Stomach (tissue), 9 donors: ENCODE measurements around the gene GPR17. TPM values are rescaled to one million over a fixed set of nuclear protein-coding genes. Genes with fewer than 3 reads are reported as not detected.

ENCODE experiments used
- DNase-seq, 2 donors: peaks; one replicate each; pipeline versions ENCODE4 v3.0.0 to v3.0.0-alpha.2; 2013 to 2019
- H3K27ac ChIP-seq, 5 donors: fragments of 200-600 bp in 4 of 5; sonication (generic) in 4 of 5; one replicate each; pipeline ENCODE4 v1.5.1; 2013 to 2019; ENCODE audit warnings: mild to moderate bottlenecking in 1 of 5, moderate library complexity in 1 of 5
- H3K27me3 ChIP-seq, 3 donors: fragments of 200-600 bp; sonication (generic); one replicate each; pipeline ENCODE4 v1.5.1; 2017 to 2019; ENCODE audit warnings: mixed run types in 1 of 3
- H3K36me3 ChIP-seq, 4 donors: fragments of 200-600 bp; sonication (generic); 1 replicate in 3 of 4; 2 replicates in 1 of 4; pipeline ENCODE4 v1.5.1; 2016 to 2019
- H3K4me1 ChIP-seq, 4 donors: fragments of 200-600 bp; sonication (generic); one replicate each; pipeline ENCODE4 v1.5.1; 2016 to 2019
- H3K4me3 ChIP-seq, 4 donors: fragments of 200-600 bp; sonication (generic) in 3 of 4; one replicate each; pipeline ENCODE4 v1.5.1; 2016 to 2019; ENCODE audit warnings: mild to moderate bottlenecking in 1 of 4
- H3K9me3 ChIP-seq, 4 donors: fragments of 200-600 bp; sonication (generic); one replicate each; pipeline ENCODE4 v1.5.1; 2016 to 2019
- CTCF ChIP-seq, 7 experiments: fragments of 450-650 bp in 4 of 7; fragments of 200-600 bp in 3 of 7; sonication (generic) in 3 of 7; IDR thresholded peaks; one replicate each; pipeline ENCODE4 v1.5.1; 2016 to 2019; ENCODE audit warnings: antibody characterized with exemption in 7 of 7, control low read depth in 2 of 7, mild to moderate bottlenecking in 1 of 7
- EP300 ChIP-seq: sonication (generic); formaldehyde crosslinking; IDR thresholded peaks from one replicate; pipeline ENCODE4 v1.6.1; 2017; ENCODE audit warnings: antibody characterized with exemption
- POLR2A ChIP-seq, 4 donors: fragments of 450-650 bp; IDR thresholded peaks; one replicate each; pipeline ENCODE4 v1.6.1; 2016; ENCODE audit warnings: antibody characterized with exemption in 4 of 4, control low read depth in 2 of 4, mild to moderate bottlenecking in 1 of 4, moderate library complexity in 1 of 4
- POLR2AphosphoS5 ChIP-seq, 3 donors: sonication (generic); formaldehyde crosslinking; IDR thresholded peaks; one replicate each; pipeline ENCODE4 v1.6.1; 2016; ENCODE audit warnings: antibody characterized with exemption in 3 of 3
- WGBS, 5 donors: extraction: QIAGEN DNeasy Blood & Tissue Kit in 3 of 5; methylation state at CpG; one replicate each; pipeline versions ENCODE4 v1.1.5 to v1.1.7; 2013 to 2018; 5-methylcytosine and 5-hydroxymethylcytosine counted together
- intact Hi-C: fragments of 100-400 bp; cut with DNase I; formaldehyde crosslinking; loops from one replicate; pipeline ENCODE4 v1.15.1; 2023; ENCODE audit warnings: low total_unique reads
- polyA plus RNA-seq, 3 donors: library from polyadenylated mRNA; stranded (reverse); fragments of 200-250 nt; gene quantifications; one replicate each; pipeline ENCODE4 v1.2.3, GENCODE V29; 2013
- total RNA-seq, 5 donors: library from RNA; depleted of rRNA; stranded (reverse); fragments of >200 nt; gene quantifications; one replicate each; pipeline versions ENCODE4 v1.1.0 to v1.2.3, GENCODE V29; 2014 to 2016
- donor health status: healthy with polysubstance abuse.
- donor health status: Bipolar disorder and iron deficiency.
- donor health status: healthy.

GPR17 gene
- total and polyA plus RNA-seq, 8 donors: 0.19 to 0.61 (median 0.25) TPM; not detected in 5

GRCh38 chr2:127636248-127637235, 9.4 kb upstream of the GPR17 start:
- intact Hi-C loops: no loop called here
- Histone ChIP-seq H3K27ac (peak overlapping the region in 4 of 5 donors; percentile 71 to 90 (median 82)), H3K27me3 (no peaks in the 10 kb centered on the region), H3K36me3 (peaks cover 0 to 31% (median 10%) of the 10 kb centered on the region in 4 donors), H3K4me3 (no peak overlapping the region), H3K9me3 (no peaks in the 10 kb centered on the region), H3K4me1 (peaks cover 18 to 66% (median 48%) of the 10 kb centered on the region in 4 donors)
- WGBS, 5 donors: 79 to 88% (median 83%) methylated on average over 21 to 33 of the region's 33 CpGs
- TF ChIP-seq POLR2A (IDR thresholded peaks at IDR 0.05) (no peak), EP300 (no peak), POLR2AphosphoS5 (IDR thresholded peaks at IDR 0.05) (no peak), CTCF (IDR thresholded peaks at IDR 0.05) (no peak)
- DNase-seq: peak in 1 of 2 donors; percentile 72

- H3K36me3 ChIP-seq: peaks cover 0 to 32% (median 13%) of the 10 kb centered on the region in 4 donors
- WGBS, 5 donors: 10 to 89% (median 78%) methylated on average over 2 to 13 of the region's 13 CpGs
- no peak for DNase-seq
- intact Hi-C loops: no loop called here
- H3K4me3 ChIP-seq: no peak overlapping the region
- peaks cover 18 to 73% (median 47%) of the 10 kb centered on the region in 4 donors for H3K4me1 ChIP-seq
- H3K27ac ChIP-seq: peak overlapping the region; percentile 1 to 90 (median 76)
- no peaks in the 10 kb centered on the region for H3K27me3 ChIP-seq
- TF ChIP-seq EP300 (no peak), POLR2A (IDR thresholded peaks at IDR 0.05) (no peak), CTCF (IDR thresholded peaks at IDR 0.05) (no peak)
- H3K9me3 ChIP-seq: no peaks in the 10 kb centered on the region
Measured at GRCh38 chr2:127637236-127637630, 8.7 kb upstream of the GPR17 start.

- H3K27ac ChIP-seq: peak overlapping the region; percentile 1 to 90 (median 76)
Measured at GRCh38 chr2:127637725-127638252, 8.2 kb upstream of the GPR17 start.

More at GRCh38 chr2:127637725-127638252, 8.2 kb upstream of the GPR17 start:
- Histone ChIP-seq H3K4me3 (no peak overlapping the region), H3K4me1 (peaks cover 18 to 75% (median 48%) of the 10 kb centered on the region in 4 donors), H3K9me3 (no peaks in the 10 kb centered on the region), H3K27me3 (no peaks in the 10 kb centered on the region), H3K36me3 (peaks cover 0 to 32% (median 16%) of the 10 kb centered on the region in 4 donors)
- 27 to 39% (median 33%) methylated on average over 7 to 8 of the region's 8 CpGs for WGBS, 5 donors
- TF ChIP-seq CTCF (IDR thresholded peaks at IDR 0.05) (no peak), POLR2A (IDR thresholded peaks at IDR 0.05) (no peak), POLR2AphosphoS5 (IDR thresholded peaks at IDR 0.05) (no peak)
- DNase-seq: peak in 1 of 2 donors; percentile 88
- intact Hi-C loops: no loop called here
